GM18507 (cell line): ENCODE data around the gene FOXD2.
"Not testable (repeated sequence)": the region's sequence is repeated elsewhere in the genome, so short reads cannot be mapped to it uniquely, and the experiment has no call there.

Experiments used
- DNase-seq: peaks from one replicate; pipeline ENCODE4 v3.0.0; 2011; ENCODE audit warnings: low read depth; ENCODE audit not compliant: insufficient read length; ENCODE audit errors: extremely low spot score
- FAIRE-seq: peaks from 2 replicates; lab custom pipeline; 2011; peaks lifted over from hg19 to GRCh38; lab: Jason Lieb, UNC

Gene FOXD2

GRCh38 chr1:47456250-47456649 is 18.4 kb downstream of the FOXD2 start:
- FAIRE-seq (no peak), DNase-seq (no peak)

- not testable (repeated sequence) for FAIRE-seq, DNase-seq
Observed at GRCh38 chr1:47457547-47457946, 19.7 kb downstream of the FOXD2 start.

GRCh38 chr1:47459253-47459788 is 21.5 kb downstream of the FOXD2 start:
- DNase-seq (no peak), FAIRE-seq (no peak)

- DNase-seq (no peak), FAIRE-seq (no peak)
Observed at GRCh38 chr1:47460040-47460439, 22.2 kb downstream of the FOXD2 start.

GRCh38 chr1:47460456-47460855 is 22.6 kb downstream of the FOXD2 start:
- FAIRE-seq: no peak
- no peak for DNase-seq

- no peak for DNase-seq
- no peak for FAIRE-seq
Observed at GRCh38 chr1:47465605-47466004, 27.8 kb downstream of the FOXD2 start.

- FAIRE-seq: no peak
- no peak for DNase-seq
Observed at GRCh38 chr1:47468709-47469389, 31.0 kb downstream of the FOXD2 start.

GRCh38 chr1:47469390-47469759 is 31.5 kb downstream of the FOXD2 start:
- no peak for DNase-seq

GRCh38 chr1:47469910-47470309 is 32.1 kb downstream of the FOXD2 start:
- DNase-seq: no peak
- FAIRE-seq: no peak

More at GRCh38 chr1:47469390-47469759, 31.5 kb downstream of the FOXD2 start:
- FAIRE-seq: no peak

GRCh38 chr1:47471163-47471562 is 33.3 kb downstream of the FOXD2 start:
- FAIRE-seq: no peak

GRCh38 chr1:47474278-47475193 is 36.7 kb downstream of the FOXD2 start:
- FAIRE-seq: no peak

More at GRCh38 chr1:47471163-47471562, 33.3 kb downstream of the FOXD2 start:
- no peak for DNase-seq

GRCh38 chr1:47477595-47478080 is 39.8 kb downstream of the FOXD2 start:
- no peak for FAIRE-seq

More at GRCh38 chr1:47474278-47475193, 36.7 kb downstream of the FOXD2 start:
- no peak for DNase-seq

GRCh38 chr1:47478090-47478489 is 40.2 kb downstream of the FOXD2 start:
- DNase-seq: no peak
- no peak for FAIRE-seq

More at GRCh38 chr1:47477595-47478080, 39.8 kb downstream of the FOXD2 start:
- DNase-seq: no peak

- FAIRE-seq (no peak), DNase-seq (no peak)
Observed at GRCh38 chr1:47479664-47480063, 41.8 kb downstream of the FOXD2 start.

- no peak for FAIRE-seq
- no peak for DNase-seq
Observed at GRCh38 chr1:47481936-47482335, 44.1 kb downstream of the FOXD2 start.

- DNase-seq: no peak
- no peak for FAIRE-seq
Observed at GRCh38 chr1:47482786-47483185, 44.9 kb downstream of the FOXD2 start.

GRCh38 chr1:47483651-47484050 is 45.8 kb downstream of the FOXD2 start:
- DNase-seq: no peak
- no peak for FAIRE-seq

GRCh38 chr1:47485817-47486216 is 48.0 kb downstream of the FOXD2 start:
- FAIRE-seq (no peak), DNase-seq (no peak)

GRCh38 chr1:47487332-47487731 is 49.5 kb downstream of the FOXD2 start:
- no peak for FAIRE-seq
- DNase-seq: no peak

GRCh38 chr1:47487850-47488450 is 50.1 kb downstream of the FOXD2 start:
- FAIRE-seq (no peak), DNase-seq (no peak)
